ENCODE measurements around the gene RYR3.

- TF ChIP-seq CTCF (IDR thresholded peaks at IDR 0.05 in 2 of 3, conservative IDR thresholded peaks at IDR 0.05 in 1 of 3; ENCODE audit: control insufficient read depth in 2 of 3, extremely low read depth in 1 of 3, insufficient read depth in 1 of 3, low read depth in 3 of 3, low read length in 3 of 3) (no peak), REST (IDR thresholded peaks at IDR 0.05; ENCODE audit: low read depth, low read length) (no peak), E2F4 (IDR thresholded peaks at IDR 0.05; ENCODE audit: low read depth, low read length) (no peak), HDAC2 (IDR thresholded peaks at IDR 0.05) (no peak), BRCA1 (IDR thresholded peaks at IDR 0.05; ENCODE audit: low read depth, low read length) (no peak)
Observed at GRCh38 chr15:33864360-33865075, 553.8 kb downstream of the RYR3 start.
